ENCODE data around the gene TMCO6.
A peak's percentile ranks its signal among the peaks of the same experiment; 100 is the strongest.

The TMCO6 gene

DNA sequence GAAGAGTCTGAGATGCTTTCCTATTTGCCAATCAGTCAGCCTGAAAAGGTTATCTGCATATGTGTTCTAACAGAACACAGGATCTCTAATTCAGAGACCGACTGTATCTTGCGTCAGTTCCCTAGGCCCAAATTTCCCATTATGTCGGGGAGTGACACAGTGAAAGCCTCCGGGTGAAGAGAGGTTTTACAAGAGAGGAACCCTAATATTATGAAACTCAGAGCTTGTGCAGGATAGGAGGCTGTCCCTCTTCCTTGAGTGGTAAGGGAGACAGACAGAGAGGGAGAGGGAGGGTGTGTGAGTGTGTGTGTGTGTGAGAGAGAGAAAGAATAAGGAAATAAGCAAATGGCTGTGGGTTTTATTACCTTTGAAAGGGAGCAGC is 8.2 kb upstream of the TMCO6 start:
- Histone ChIP-seq H3K4me3 (peak overlapping the region; percentile 53 to 62), H3K9me3 (no peaks in the 10 kb centered on the region), H3K36me3 (no peaks in the 10 kb centered on the region), H3K4me1 (peaks cover 5 to 17% (median 13%) of the 10 kb centered on the region in 4 donors), H3K27ac (no peak overlapping the region), H3K27me3 (no peaks in the 10 kb centered on the region)
- intact Hi-C loops (cut with DNase I; ENCODE audit: low total_unique reads) = no loop called here
- DNase-seq = no peak
- TF ChIP-seq, protein P1, sequence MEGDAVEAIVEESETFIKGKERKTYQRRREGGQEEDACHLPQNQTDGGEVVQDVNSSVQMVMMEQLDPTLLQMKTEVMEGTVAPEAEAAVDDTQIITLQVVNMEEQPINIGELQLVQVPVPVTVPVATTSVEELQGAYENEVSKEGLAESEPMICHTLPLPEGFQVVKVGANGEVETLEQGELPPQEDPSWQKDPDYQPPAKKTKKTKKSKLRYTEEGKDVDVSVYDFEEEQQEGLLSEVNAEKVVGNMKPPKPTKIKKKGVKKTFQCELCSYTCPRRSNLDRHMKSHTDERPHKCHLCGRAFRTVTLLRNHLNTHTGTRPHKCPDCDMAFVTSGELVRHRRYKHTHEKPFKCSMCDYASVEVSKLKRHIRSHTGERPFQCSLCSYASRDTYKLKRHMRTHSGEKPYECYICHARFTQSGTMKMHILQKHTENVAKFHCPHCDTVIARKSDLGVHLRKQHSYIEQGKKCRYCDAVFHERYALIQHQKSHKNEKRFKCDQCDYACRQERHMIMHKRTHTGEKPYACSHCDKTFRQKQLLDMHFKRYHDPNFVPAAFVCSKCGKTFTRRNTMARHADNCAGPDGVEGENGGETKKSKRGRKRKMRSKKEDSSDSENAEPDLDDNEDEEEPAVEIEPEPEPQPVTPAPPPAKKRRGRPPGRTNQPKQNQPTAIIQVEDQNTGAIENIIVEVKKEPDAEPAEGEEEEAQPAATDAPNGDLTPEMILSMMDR (IDR thresholded peaks at IDR 0.05) = no peak

GRCh38 chr5:140631831-140632365 is 7.4 kb upstream of the TMCO6 start:
- TF ChIP-seq, protein P1 (IDR thresholded peaks at IDR 0.05) = no peak
- Histone ChIP-seq H3K27ac (peak overlapping the region; percentile 65 to 70), H3K36me3 (no peaks in the 10 kb centered on the region), H3K4me1 (peaks cover 5 to 17% (median 13%) of the 10 kb centered on the region in 4 donors), H3K27me3 (no peaks in the 10 kb centered on the region), H3K4me3 (peak overlapping the region; percentile 53 to 62), H3K9me3 (no peaks in the 10 kb centered on the region)
- DNase-seq = no peak
- intact Hi-C loops (cut with DNase I; ENCODE audit: low total_unique reads) = no loop called here

DNA sequence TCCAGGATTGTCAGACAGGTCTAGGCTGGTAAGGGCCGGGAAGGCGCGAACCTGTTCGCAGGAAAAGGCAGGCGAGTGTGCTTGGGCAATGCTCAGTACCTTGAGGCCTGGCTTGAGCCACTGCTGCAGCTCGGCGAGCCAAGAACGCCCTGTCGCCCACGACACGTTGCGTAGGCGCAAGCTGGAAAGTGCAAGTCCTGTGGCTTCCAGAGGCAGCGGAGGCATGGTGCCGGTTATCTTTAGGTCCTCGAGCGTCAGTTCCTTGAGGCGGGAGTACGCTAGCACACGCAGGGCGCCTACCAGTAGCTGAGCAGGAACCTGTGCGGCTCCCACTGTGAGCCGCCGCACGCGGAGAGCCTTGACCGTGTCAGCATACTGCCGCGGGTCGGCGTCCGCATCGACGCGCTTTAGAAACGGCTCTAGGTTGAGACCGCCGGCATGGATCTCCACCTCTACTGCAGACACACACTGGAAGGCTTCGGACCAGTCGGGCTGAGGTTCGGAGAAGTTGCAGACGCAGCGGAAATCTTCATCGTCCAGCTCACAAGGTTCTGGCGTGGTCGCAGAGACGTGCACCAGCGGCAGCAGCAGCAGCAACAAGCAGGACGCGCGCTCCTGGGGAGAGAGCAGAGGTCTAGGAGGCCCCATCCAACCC is 6.8 kb upstream of the TMCO6 start:
- Histone ChIP-seq H3K27me3 (no peaks in the 10 kb centered on the region), H3K4me3 (peak overlapping the region; percentile 53 to 62), H3K36me3 (no peaks in the 10 kb centered on the region), H3K4me1 (peaks cover 5 to 17% (median 13%) of the 10 kb centered on the region in 4 donors), H3K27ac (peak overlapping the region; percentile 65 to 70), H3K9me3 (no peaks in the 10 kb centered on the region)
- intact Hi-C loops (cut with DNase I; ENCODE audit: low total_unique reads) = no loop called here
- TF ChIP-seq, protein P1 (IDR thresholded peaks at IDR 0.05) = peak in 1 of 2 experiments; percentile 6
- peak; percentile 53 to 84 for DNase-seq

DNA sequence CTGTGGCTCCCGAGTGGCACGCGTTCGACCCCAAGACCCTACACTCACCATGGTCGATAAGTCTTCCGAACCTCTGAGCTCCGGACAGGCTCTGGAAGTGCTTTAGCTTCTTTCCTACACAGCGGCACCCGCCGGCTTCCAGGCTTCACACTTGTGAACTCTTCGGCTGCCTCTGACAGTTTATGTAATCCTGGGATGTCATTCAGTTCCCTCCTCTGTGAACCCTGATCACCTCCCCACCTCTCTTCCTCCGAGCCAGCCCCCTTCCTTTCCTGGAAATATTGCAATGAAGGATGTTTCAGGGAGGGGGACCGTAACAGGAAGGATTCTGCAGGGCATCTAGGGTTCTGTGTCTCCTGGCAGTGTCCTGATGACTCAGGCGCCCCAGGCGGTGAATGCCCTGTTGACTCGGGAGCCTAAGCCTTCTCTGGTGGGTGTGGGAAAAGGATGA is 6.2 kb upstream of the TMCO6 start, which contains the start of gene CD14:
Gene CD14 (minus strand): TSS at position 155 of the 451 bp plus-strand sequence. CDS start 104 bp downstream, at position 51.
- DNase-seq = peak; percentile 63 to 82
- intact Hi-C loops (cut with DNase I; ENCODE audit: low total_unique reads) = no loop called here

DNA sequence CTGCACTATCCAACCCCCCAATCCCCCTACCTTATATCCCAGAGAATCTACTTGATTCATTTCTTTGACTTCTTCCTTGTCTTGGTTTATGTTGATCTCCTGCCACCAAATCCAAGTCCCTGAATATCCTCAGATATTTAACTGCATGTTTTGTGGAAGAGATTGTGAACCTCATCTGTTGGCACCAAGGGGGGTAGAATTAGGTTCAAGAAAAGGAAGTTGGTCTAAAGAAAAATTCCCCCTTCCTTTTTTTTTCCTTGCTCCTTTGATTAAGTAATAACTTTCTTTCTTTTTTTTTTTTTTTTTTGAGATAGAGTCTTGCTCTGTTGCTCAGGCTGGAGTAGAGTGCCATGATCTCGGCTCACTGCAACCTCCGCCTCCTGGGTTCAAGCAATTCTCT is 5.8 kb upstream of the TMCO6 start:
- H3K27ac ChIP-seq = peak overlapping the region; percentile 65 to 70
- intact Hi-C loops (cut with DNase I; ENCODE audit: low total_unique reads) = no loop called here
- H3K4me3 ChIP-seq = peak overlapping the region; percentile 53 to 62
- H3K27me3 ChIP-seq = no peaks in the 10 kb centered on the region
- no peaks in the 10 kb centered on the region for H3K36me3 ChIP-seq
- no peak for DNase-seq
- TF ChIP-seq, protein P1 (IDR thresholded peaks at IDR 0.05) = no peak
- H3K9me3 ChIP-seq = no peaks in the 10 kb centered on the region
- H3K4me1 ChIP-seq = peaks cover 5 to 18% (median 13%) of the 10 kb centered on the region in 4 donors

More for the DNA sequence above, 6.2 kb upstream of the TMCO6 start, which contains the start of gene CD14:
- TF ChIP-seq, protein P1 (IDR thresholded peaks at IDR 0.05) = no peak
- Histone ChIP-seq H3K9me3 (no peaks in the 10 kb centered on the region), H3K4me1 (peaks cover 5 to 17% (median 13%) of the 10 kb centered on the region in 4 donors), H3K27ac (peak within 1 kb of the TSS; percentile 65 to 70), H3K27me3 (no peaks in the 10 kb centered on the region), H3K4me3 (peak within 1 kb of the TSS; percentile 53 to 62), H3K36me3 (no peaks in the 10 kb centered on the region)
